ENCODE results near the gene MORN1. TPM values are rescaled to one million over a fixed set of nuclear protein-coding genes. Genes with fewer than 3 reads are reported as not detected.

The MORN1 gene
- total RNA-seq, 1 donor: 13.4 TPM

GRCh38 chr1:2304282-2304681 lies 87.1 kb downstream of the MORN1 start:
- peaks cover 54% of the 10 kb centered on the region for H4K20me1 ChIP-seq (ENCODE audit: insufficient read depth, low read length)
- H3K79me2 ChIP-seq (ENCODE audit: insufficient read depth, low read length): peaks cover 87% of the 10 kb centered on the region
- H3K27ac ChIP-seq (ENCODE audit: low read depth, low read length): no peak overlapping the region
- TF ChIP-seq, protein P1, sequence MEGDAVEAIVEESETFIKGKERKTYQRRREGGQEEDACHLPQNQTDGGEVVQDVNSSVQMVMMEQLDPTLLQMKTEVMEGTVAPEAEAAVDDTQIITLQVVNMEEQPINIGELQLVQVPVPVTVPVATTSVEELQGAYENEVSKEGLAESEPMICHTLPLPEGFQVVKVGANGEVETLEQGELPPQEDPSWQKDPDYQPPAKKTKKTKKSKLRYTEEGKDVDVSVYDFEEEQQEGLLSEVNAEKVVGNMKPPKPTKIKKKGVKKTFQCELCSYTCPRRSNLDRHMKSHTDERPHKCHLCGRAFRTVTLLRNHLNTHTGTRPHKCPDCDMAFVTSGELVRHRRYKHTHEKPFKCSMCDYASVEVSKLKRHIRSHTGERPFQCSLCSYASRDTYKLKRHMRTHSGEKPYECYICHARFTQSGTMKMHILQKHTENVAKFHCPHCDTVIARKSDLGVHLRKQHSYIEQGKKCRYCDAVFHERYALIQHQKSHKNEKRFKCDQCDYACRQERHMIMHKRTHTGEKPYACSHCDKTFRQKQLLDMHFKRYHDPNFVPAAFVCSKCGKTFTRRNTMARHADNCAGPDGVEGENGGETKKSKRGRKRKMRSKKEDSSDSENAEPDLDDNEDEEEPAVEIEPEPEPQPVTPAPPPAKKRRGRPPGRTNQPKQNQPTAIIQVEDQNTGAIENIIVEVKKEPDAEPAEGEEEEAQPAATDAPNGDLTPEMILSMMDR (IDR thresholded peaks at IDR 0.05; ENCODE audit: extremely low read depth, low read depth, low read length): no peak
- no peak overlapping the region for H3K4me3 ChIP-seq (ENCODE audit: insufficient read depth, low read length)
- peaks cover 22% of the 10 kb centered on the region for H3K4me1 ChIP-seq (ENCODE audit: insufficient read depth, low read length)
- peaks cover 52% of the 10 kb centered on the region for H3K36me3 ChIP-seq (ENCODE audit: insufficient read depth, low read length)
- H3K9me3 ChIP-seq (ENCODE audit: low read depth, low read length): no peaks in the 10 kb centered on the region
- H2AFZ ChIP-seq (ENCODE audit: low read length): no peak overlapping the region
- H3K27me3 ChIP-seq (ENCODE audit: insufficient read depth, low read length): no peaks in the 10 kb centered on the region
- no peak overlapping the region for H3K4me2 ChIP-seq (ENCODE audit: insufficient read depth, low read length)
- DNase-seq (ENCODE audit: insufficient read length, low spot score, missing footprints): no peak

DNA sequence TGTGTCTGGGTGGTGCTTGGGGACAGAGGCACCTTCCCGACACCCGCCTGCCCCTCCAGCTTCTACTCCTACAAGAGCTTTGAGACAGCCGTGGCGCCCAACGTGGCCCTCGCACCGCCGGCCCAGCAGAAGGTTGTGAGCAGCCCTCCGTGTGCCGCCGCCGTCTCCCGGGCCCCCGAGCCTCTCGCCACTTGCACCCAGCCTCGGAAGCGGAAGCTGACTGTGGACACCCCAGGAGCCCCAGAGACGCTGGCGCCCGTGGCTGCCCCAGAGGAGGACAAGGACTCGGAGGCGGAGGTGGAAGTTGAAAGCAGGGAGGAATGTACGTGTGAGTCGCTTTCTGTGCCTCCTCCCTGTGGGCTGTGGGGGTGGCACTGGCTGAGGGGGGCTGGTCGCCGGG lies 87.6 kb downstream of the MORN1 start:
- no peak overlapping the region for H3K27ac ChIP-seq (ENCODE audit: low read depth, low read length)
- no peak overlapping the region for H3K4me2 ChIP-seq (ENCODE audit: insufficient read depth, low read length)
- no peaks in the 10 kb centered on the region for H3K27me3 ChIP-seq (ENCODE audit: insufficient read depth, low read length)
- H3K4me3 ChIP-seq (ENCODE audit: insufficient read depth, low read length): no peak overlapping the region
- no peak overlapping the region for H2AFZ ChIP-seq (ENCODE audit: low read length)
- peaks cover 24% of the 10 kb centered on the region for H3K4me1 ChIP-seq (ENCODE audit: insufficient read depth, low read length)
- H3K79me2 ChIP-seq (ENCODE audit: insufficient read depth, low read length): peaks cover 87% of the 10 kb centered on the region
- no peaks in the 10 kb centered on the region for H3K9me3 ChIP-seq (ENCODE audit: low read depth, low read length)
- H4K20me1 ChIP-seq (ENCODE audit: insufficient read depth, low read length): peaks cover 58% of the 10 kb centered on the region
- H3K36me3 ChIP-seq (ENCODE audit: insufficient read depth, low read length): peaks cover 51% of the 10 kb centered on the region
- DNase-seq (ENCODE audit: insufficient read length, low spot score, missing footprints): no peak
- TF ChIP-seq, protein P1 (IDR thresholded peaks at IDR 0.05; ENCODE audit: extremely low read depth, low read depth, low read length): no peak

GRCh38 chr1:2303016-2303775 lies 88.2 kb downstream of the MORN1 start:
- H3K27ac ChIP-seq (ENCODE audit: low read depth, low read length): no peak overlapping the region

DNA sequence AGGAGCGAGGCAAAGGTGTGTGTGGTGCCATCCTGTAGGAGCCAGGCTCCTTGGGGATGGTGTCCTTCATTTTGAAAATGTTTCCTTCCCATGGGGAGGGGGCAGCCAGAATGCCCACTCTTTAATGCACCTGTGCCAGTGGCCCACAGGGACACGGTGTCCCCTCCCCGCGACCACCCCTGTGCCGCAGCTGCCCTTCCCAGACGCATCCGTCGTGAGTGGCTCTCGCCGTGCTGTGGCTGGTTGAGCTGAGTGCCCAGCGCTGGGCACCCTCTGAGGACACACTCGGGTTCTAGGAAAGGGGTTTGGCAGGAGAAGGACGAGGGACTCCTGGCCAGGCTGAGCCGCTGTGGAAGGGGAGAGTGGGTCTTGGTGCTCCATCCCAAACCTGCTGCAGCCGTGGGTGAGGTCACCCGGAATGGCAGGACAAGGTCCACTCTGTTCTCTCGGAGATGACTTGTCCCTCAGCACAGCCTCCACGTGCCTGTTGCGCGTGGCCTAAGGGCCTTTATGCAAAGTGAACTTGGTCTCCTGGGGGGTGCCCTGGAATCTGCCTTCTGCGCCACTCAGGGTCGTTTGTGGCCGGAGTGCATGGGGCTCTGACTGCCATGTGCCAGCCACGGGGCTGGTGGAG lies 88.9 kb downstream of the MORN1 start:
- Histone ChIP-seq H2AFZ (ENCODE audit: low read length) (no peak overlapping the region), H3K9me3 (ENCODE audit: low read depth, low read length) (no peaks in the 10 kb centered on the region), H3K36me3 (ENCODE audit: insufficient read depth, low read length) (peaks cover 39% of the 10 kb centered on the region), H3K79me2 (ENCODE audit: insufficient read depth, low read length) (peaks cover 89% of the 10 kb centered on the region), H4K20me1 (ENCODE audit: insufficient read depth, low read length) (peaks cover 64% of the 10 kb centered on the region), H3K27ac (ENCODE audit: low read depth, low read length) (no peak overlapping the region), H3K4me1 (ENCODE audit: insufficient read depth, low read length) (peaks cover 24% of the 10 kb centered on the region), H3K4me2 (ENCODE audit: insufficient read depth, low read length) (no peak overlapping the region), H3K27me3 (ENCODE audit: insufficient read depth, low read length) (no peaks in the 10 kb centered on the region), H3K4me3 (ENCODE audit: insufficient read depth, low read length) (no peak overlapping the region)
- no peak for DNase-seq (ENCODE audit: insufficient read length, low spot score, missing footprints)
- TF ChIP-seq, protein P1 (IDR thresholded peaks at IDR 0.05; ENCODE audit: extremely low read depth, low read depth, low read length): no peak

More at GRCh38 chr1:2303016-2303775, 88.2 kb downstream of the MORN1 start:
- no peaks in the 10 kb centered on the region for H3K9me3 ChIP-seq (ENCODE audit: low read depth, low read length)
- no peak overlapping the region for H3K4me2 ChIP-seq (ENCODE audit: insufficient read depth, low read length)
- peaks cover 24% of the 10 kb centered on the region for H3K4me1 ChIP-seq (ENCODE audit: insufficient read depth, low read length)
- no peak overlapping the region for H3K4me3 ChIP-seq (ENCODE audit: insufficient read depth, low read length)
- TF ChIP-seq, protein P1 (IDR thresholded peaks at IDR 0.05; ENCODE audit: extremely low read depth, low read depth, low read length): no peak
- H2AFZ ChIP-seq (ENCODE audit: low read length): no peak overlapping the region
- H3K79me2 ChIP-seq (ENCODE audit: insufficient read depth, low read length): peaks cover 87% of the 10 kb centered on the region
- H3K27me3 ChIP-seq (ENCODE audit: insufficient read depth, low read length): no peaks in the 10 kb centered on the region
- H3K36me3 ChIP-seq (ENCODE audit: insufficient read depth, low read length): peaks cover 45% of the 10 kb centered on the region
- peaks cover 62% of the 10 kb centered on the region for H4K20me1 ChIP-seq (ENCODE audit: insufficient read depth, low read length)
- DNase-seq (ENCODE audit: insufficient read length, low spot score, missing footprints): no peak
